Measurements from ENCODE around the gene REV1. TPM values are rescaled to one million over a fixed set of nuclear protein-coding genes. Genes with fewer than 3 reads are reported as not detected.

The REV1 gene
- total RNA-seq, 6 experiments from 2014 or later, result 12.6 to 21.6 (median 13.6) TPM

GRCh38 chr2:99431587-99432275 lies 58.1 kb downstream of the REV1 start:
- Histone ChIP-seq H3K27ac (no peak overlapping the region), H3K36me3 (peaks cover 0 to 22% (median 3%) of the 10 kb centered on the region in 4 donors), H3K4me3 (no peak overlapping the region), H3K27me3 (no peaks in the 10 kb centered on the region), H3K4me1 (no peaks in the 10 kb centered on the region), H3K9me3 (no peaks in the 10 kb centered on the region)
- intact Hi-C loops (cut with DNase I), result no loop called here
- WGBS (ENCODE audit: insufficient coverage, low coverage, low lambda C conversion rate, missing lambda C conversion rate), result 85% methylated on average over 9 of the region's 12 CpGs
- ATAC-seq (no peak), DNase-seq (no peak)
- TF ChIP-seq POLR2A (IDR thresholded peaks at IDR 0.05) (no peak), CTCF (IDR thresholded peaks at IDR 0.05) (no peak)

- TF ChIP-seq CTCF (IDR thresholded peaks at IDR 0.05) (no peak), POLR2A (IDR thresholded peaks at IDR 0.05) (no peak)
- Histone ChIP-seq H3K9me3 (no peaks in the 10 kb centered on the region), H3K4me1 (no peaks in the 10 kb centered on the region), H3K36me3 (peaks cover 0 to 22% (median 3%) of the 10 kb centered on the region in 4 donors), H3K4me3 (no peak overlapping the region), H3K27ac (no peak overlapping the region), H3K27me3 (no peaks in the 10 kb centered on the region)
- 76% methylated on average over 4 of the region's 4 CpGs for WGBS (ENCODE audit: insufficient coverage, low coverage, low lambda C conversion rate, missing lambda C conversion rate)
- no peak for DNase-seq
- ATAC-seq, result no peak
- intact Hi-C loops (cut with DNase I), result no loop called here
Observed at GRCh38 chr2:99430614-99431291, 59.1 kb downstream of the REV1 start.

GRCh38 chr2:99425022-99425421 lies 64.8 kb downstream of the REV1 start:
- no peak overlapping the region for H3K27ac ChIP-seq
- 70% methylated on average over 2 of the region's 2 CpGs for WGBS (ENCODE audit: insufficient coverage, low coverage, low lambda C conversion rate, missing lambda C conversion rate)
- H3K27me3 ChIP-seq, result no peaks in the 10 kb centered on the region
- H3K9me3 ChIP-seq, result no peaks in the 10 kb centered on the region
- H3K36me3 ChIP-seq, result peaks cover 0 to 51% (median 11%) of the 10 kb centered on the region in 4 donors
- ATAC-seq (no peak), DNase-seq (no peak)
- H3K4me1 ChIP-seq, result no peaks in the 10 kb centered on the region
- TF ChIP-seq CTCF (IDR thresholded peaks at IDR 0.05) (no peak), POLR2A (IDR thresholded peaks at IDR 0.05) (no peak)
- no peak overlapping the region for H3K4me3 ChIP-seq
- intact Hi-C loops (cut with DNase I), result no loop called here

- no peaks in the 10 kb centered on the region for H3K9me3 ChIP-seq
- no peak overlapping the region for H3K4me3 ChIP-seq
- TF ChIP-seq POLR2A (IDR thresholded peaks at IDR 0.05) (no peak), CTCF (IDR thresholded peaks at IDR 0.05) (no peak)
- no peak overlapping the region for H3K27ac ChIP-seq
- ATAC-seq (no peak), DNase-seq (no peak)
- intact Hi-C loops (cut with DNase I), result no loop called here
- H3K4me1 ChIP-seq, result no peaks in the 10 kb centered on the region
- no peaks in the 10 kb centered on the region for H3K27me3 ChIP-seq
- peaks cover 0 to 49% (median 11%) of the 10 kb centered on the region in 4 donors for H3K36me3 ChIP-seq
Observed at GRCh38 chr2:99424371-99424770, 65.4 kb downstream of the REV1 start.
